Activated gamma-delta T cell treated with Interleukin-2 at 50 U/mL for 16 hours (primary cell): ENCODE data around the gene INPPL1.
"Not testable (repeated sequence)": the region's sequence is repeated elsewhere in the genome, so short reads cannot be mapped to it uniquely, and the experiment has no call there.

Source experiments
- DNase-seq: peaks from one replicate; pipeline ENCODE4 v3.0.0-alpha.2; 2020

INPPL1 gene

GRCh38 chr11:72224564-72225410 lies at the start of gene INPPL1:
TSS of gene INPPL1 (plus strand) at chr11:72224767. CDS start at chr11:72224985, 218 bp downstream.
- no peak for DNase-seq

- DNase-seq: no peak
Observed at GRCh38 chr11:72177656-72178055, 46.9 kb upstream of the INPPL1 start.

- no peak for DNase-seq
Observed at GRCh38 chr11:72179049-72179803, 45.3 kb upstream of the INPPL1 start.

- DNase-seq: no peak
Observed at GRCh38 chr11:72179804-72180396, 44.7 kb upstream of the INPPL1 start.

GRCh38 chr11:72180892-72181552 lies 43.5 kb upstream of the INPPL1 start:
- not testable (repeated sequence) for DNase-seq

- not testable (repeated sequence) for DNase-seq
Observed at GRCh38 chr11:72181553-72181958, 43.0 kb upstream of the INPPL1 start.

- no peak for DNase-seq
Observed at GRCh38 chr11:72188267-72188666, 36.3 kb upstream of the INPPL1 start.

- no peak for DNase-seq
Observed at GRCh38 chr11:72189455-72190250, 34.9 kb upstream of the INPPL1 start.

- no peak for DNase-seq
Observed at GRCh38 chr11:72190631-72191071, 33.9 kb upstream of the INPPL1 start.

GRCh38 chr11:72191961-72192381 lies 32.6 kb upstream of the INPPL1 start, which contains the start of gene FOLR1:
TSS of gene FOLR1 (plus strand) at chr11:72192140. CDS start at chr11:72192174, 34 bp downstream.
- no peak for DNase-seq

GRCh38 chr11:72195518-72196270 lies 28.9 kb upstream of the INPPL1 start:
- DNase-seq: no peak

GRCh38 chr11:72201445-72201844 lies 23.1 kb upstream of the INPPL1 start:
- DNase-seq: not testable (repeated sequence)

- no peak for DNase-seq
Observed at GRCh38 chr11:72202571-72202970, 22.0 kb upstream of the INPPL1 start.

- no peak for DNase-seq
Observed at GRCh38 chr11:72203163-72203562, 21.4 kb upstream of the INPPL1 start.

GRCh38 chr11:72204886-72205285 lies 19.7 kb upstream of the INPPL1 start:
- DNase-seq: no peak

GRCh38 chr11:72206794-72207193 lies 17.8 kb upstream of the INPPL1 start:
- DNase-seq: not testable (repeated sequence)

GRCh38 chr11:72208281-72208680 lies 16.3 kb upstream of the INPPL1 start:
- no peak for DNase-seq

GRCh38 chr11:72209101-72209500 lies 15.5 kb upstream of the INPPL1 start:
- no peak for DNase-seq

GRCh38 chr11:72216638-72217037 lies 7.9 kb upstream of the INPPL1 start, which contains the start of gene FOLR2:
TSS of gene FOLR2 (plus strand) at chr11:72216794. CDS start at chr11:72218585, 1,791 bp downstream.
- DNase-seq: no peak

- no peak for DNase-seq
Observed at GRCh38 chr11:72217841-72218240, 6.7 kb upstream of the INPPL1 start.

GRCh38 chr11:72218251-72218745 lies 6.3 kb upstream of the INPPL1 start:
- no peak for DNase-seq
